Breast epithelium (tissue), 3 donors: ENCODE measurements around the gene CDC14B.

Source experiments
- POLR2A ChIP-seq: fragments of 450-650 bp; IDR thresholded peaks from one replicate; pipeline ENCODE4 v1.6.1; 2016; ENCODE audit warnings: antibody characterized with exemption, mild to moderate bottlenecking, moderate library complexity
- POLR2AphosphoS5 ChIP-seq, 3 donors: sonication (generic); formaldehyde crosslinking; IDR thresholded peaks; one replicate each; pipeline ENCODE4 v1.6.1; 2017; ENCODE audit warnings: antibody characterized with exemption in 3 of 3

- TF ChIP-seq POLR2A (no peak), POLR2AphosphoS5 (IDR thresholded peaks at IDR 0.05) (no peak)
These were observed 19.1 kb upstream of the CDC14B start for GRCh38 chr9:96638606-96639364.
